Fibroblast of lung (primary cell): ENCODE measurements around the gene PELO. TPM values are rescaled to one million over a fixed set of nuclear protein-coding genes. Genes with fewer than 3 reads are reported as not detected.

ENCODE experiments used
- DNase-seq, 2 donors: peaks; one replicate each; pipeline versions ENCODE4 v3.0.0 to v3.0.0-alpha.2; 2010; ENCODE audit warnings: low read depth in 2 of 2
- H2AFZ ChIP-seq: 2 replicates; pipeline ENCODE4 v1.5.1; 2012; ENCODE audit warnings: low read length, control low read depth, inconsistent platforms
- H3K27ac ChIP-seq: 2 replicates; pipeline ENCODE4 v1.5.1; 2011; ENCODE audit warnings: low read length, control low read depth; ENCODE audit not compliant: insufficient read depth
- H3K27me3 ChIP-seq: 2 replicates; pipeline ENCODE4 v1.5.1; 2011; ENCODE audit warnings: mild to moderate bottlenecking, low read length; ENCODE audit not compliant: control insufficient read depth, insufficient read depth
- H3K36me3 ChIP-seq: 2 replicates; pipeline ENCODE4 v1.5.1; 2011; ENCODE audit warnings: low read length; ENCODE audit not compliant: control insufficient read depth, insufficient read depth
- H3K4me1 ChIP-seq: 2 replicates; pipeline ENCODE4 v1.5.1; 2011; ENCODE audit warnings: low read length; ENCODE audit not compliant: control insufficient read depth, insufficient read depth; ENCODE audit errors: extremely low read depth
- H3K4me2 ChIP-seq: 2 replicates; pipeline ENCODE4 v1.5.1; 2011; ENCODE audit warnings: low read length, control low read depth; ENCODE audit not compliant: insufficient read depth; ENCODE audit errors: extremely low read depth
- H3K4me3 ChIP-seq, 4 experiments: fragments of 200-600 bp in 1 of 4; sonication (generic) in 1 of 4; replicated peaks in 1 of 4; 2 replicates each; pipeline ENCODE4 v1.5.1; 2011 to 2016; ENCODE audit warnings: low read length in 4 of 4, low read depth in 3 of 4, mild to moderate bottlenecking in 3 of 4, control low read depth in 2 of 4, inconsistent platforms in 1 of 4, mixed read lengths in 1 of 4; ENCODE audit not compliant: insufficient read depth in 1 of 4; ENCODE audit errors: control extremely low read depth in 1 of 4
- H3K79me2 ChIP-seq: 2 replicates; pipeline ENCODE4 v1.5.1; 2012; ENCODE audit warnings: mild to moderate bottlenecking, low read length, inconsistent platforms; ENCODE audit not compliant: control insufficient read depth, insufficient read depth
- H3K9ac ChIP-seq: 2 replicates; pipeline ENCODE4 v1.5.1; 2011; ENCODE audit warnings: mild to moderate bottlenecking, low read length, control low read depth; ENCODE audit not compliant: insufficient read depth
- H3K9me3 ChIP-seq: 2 replicates; pipeline ENCODE4 v1.5.1; 2012; ENCODE audit warnings: low read depth, low read length; ENCODE audit not compliant: control insufficient read depth, insufficient read depth
- H4K20me1 ChIP-seq: 2 replicates; pipeline ENCODE4 v1.5.1; 2011; ENCODE audit warnings: low read length; ENCODE audit not compliant: control insufficient read depth, insufficient read depth; ENCODE audit errors: extremely low read depth
- CTCF ChIP-seq, 2 donors: IDR thresholded peaks in 1 of 2; conservative IDR thresholded peaks in 1 of 2; 1 replicate in 1 of 2; 2 replicates in 1 of 2; pipeline ENCODE4 v1.5.1; 2011 to 2012; ENCODE audit warnings: low read length in 2 of 2, control low read depth in 1 of 2, inconsistent platforms in 1 of 2, low read depth in 1 of 2, mild to moderate bottlenecking in 1 of 2
- EZH2 ChIP-seq: IDR thresholded peaks from 2 replicates; pipeline ENCODE4 v1.5.1; 2012; ENCODE audit warnings: low read length, control low read depth, mild to moderate bottlenecking; ENCODE audit errors: missing control alignments
- polyA plus RNA-seq, 2 donors: library from polyadenylated mRNA; depleted of rRNA in 1 of 2; stranded (reverse) in 1 of 2; unstranded in 1 of 2; fragments of >200 nt; gene quantifications; 2 replicates each; pipeline ENCODE4 v1.2.1, GENCODE V29; 2011 to 2012; ENCODE audit warnings: missing spikeins in 1 of 2
- total RNA-seq: library from RNA; depleted of rRNA; stranded (reverse); fragments of >200 nt; gene quantifications from 2 replicates; pipeline ENCODE4 v1.2.1, GENCODE V29; 2014

PELO gene
- total and polyA plus RNA-seq, 2 donors (not counting 1 experiment from before 2014, with no cell fraction given), result 30.5 to 45.2 TPM

GRCh38 chr5:52783226-52783959 lies 4.3 kb upstream of the PELO start:
- peak; percentile 25 to 41 for DNase-seq
- no peak overlapping the region for H3K9ac ChIP-seq
- H3K4me1 ChIP-seq, result peaks cover 7% of the 10 kb centered on the region
- no peak overlapping the region for H3K4me3 ChIP-seq
- no peaks in the 10 kb centered on the region for H3K27me3 ChIP-seq
- H2AFZ ChIP-seq, result no peak overlapping the region
- peaks cover 2% of the 10 kb centered on the region for H3K79me2 ChIP-seq
- H3K27ac ChIP-seq, result no peak overlapping the region
- no peaks in the 10 kb centered on the region for H3K36me3 ChIP-seq
- H3K4me2 ChIP-seq, result no peak overlapping the region
- TF ChIP-seq EZH2 (no peak), CTCF (conservative IDR thresholded peaks at IDR 0.05 in 1 of 2, IDR thresholded peaks at IDR 0.05 in 1 of 2; ENCODE audit: low read depth in 1 of 2, low read length in 2 of 2) (no peak)
- no peaks in the 10 kb centered on the region for H3K9me3 ChIP-seq
- no peaks in the 10 kb centered on the region for H4K20me1 ChIP-seq

DNA sequence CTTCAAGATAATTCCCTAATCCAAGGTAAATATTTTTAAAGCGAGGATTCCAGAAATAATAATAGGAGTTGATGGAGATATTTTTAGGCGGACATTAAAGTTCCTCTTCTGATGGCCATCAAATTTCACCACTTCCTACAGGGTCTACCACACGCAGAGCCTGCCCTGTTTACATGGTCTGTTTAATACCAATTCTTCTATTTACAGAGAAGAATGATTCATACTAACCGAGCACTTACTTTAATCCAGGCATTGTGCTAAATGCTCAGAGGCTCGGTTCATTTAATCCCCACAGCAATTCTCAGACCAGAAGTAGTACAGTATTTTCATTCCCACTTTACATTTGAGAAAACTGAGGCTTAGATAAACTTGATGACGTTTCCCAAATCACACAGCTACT lies 3.0 kb upstream of the PELO start:
- no peak for TF ChIP-seq EZH2
- no peak for TF ChIP-seq CTCF (conservative IDR thresholded peaks at IDR 0.05 in 1 of 2, IDR thresholded peaks at IDR 0.05 in 1 of 2; ENCODE audit: low read depth in 1 of 2, low read length in 2 of 2)
- H3K9ac ChIP-seq, result no peak overlapping the region
- H2AFZ ChIP-seq, result no peak overlapping the region
- H3K36me3 ChIP-seq, result no peaks in the 10 kb centered on the region
- H3K79me2 ChIP-seq, result peaks cover 15% of the 10 kb centered on the region
- H3K27me3 ChIP-seq, result no peaks in the 10 kb centered on the region
- H3K4me1 ChIP-seq, result peaks cover 7% of the 10 kb centered on the region
- H4K20me1 ChIP-seq, result no peaks in the 10 kb centered on the region
- H3K4me3 ChIP-seq, result no peak overlapping the region
- H3K9me3 ChIP-seq, result no peaks in the 10 kb centered on the region
- H3K27ac ChIP-seq, result no peak overlapping the region
- no peak overlapping the region for H3K4me2 ChIP-seq
- no peak for DNase-seq

DNA sequence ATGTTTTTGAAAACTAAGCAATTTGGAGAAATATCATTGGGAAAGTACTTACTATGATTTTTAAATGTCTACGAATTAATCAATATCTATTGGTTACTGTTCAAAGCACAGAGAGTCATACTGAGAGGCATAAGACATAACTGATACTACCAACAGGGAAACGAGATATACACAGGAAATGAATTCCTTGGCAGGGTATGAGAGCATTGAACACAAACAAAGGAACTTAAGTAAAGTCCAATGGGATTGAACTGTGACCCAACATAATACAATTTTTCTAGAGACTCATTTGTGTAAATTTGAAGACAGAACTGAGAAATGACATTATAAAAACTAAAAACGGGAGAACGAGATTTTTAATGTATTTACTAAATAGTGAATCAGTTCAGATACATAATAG lies 1.3 kb upstream of the PELO start:
- no peak overlapping the region for H3K4me2 ChIP-seq
- no peak overlapping the region for H3K27ac ChIP-seq
- no peaks in the 10 kb centered on the region for H3K9me3 ChIP-seq
- no peaks in the 10 kb centered on the region for H4K20me1 ChIP-seq
- H3K4me1 ChIP-seq, result peaks cover 8% of the 10 kb centered on the region
- H3K9ac ChIP-seq, result no peak overlapping the region
- H3K36me3 ChIP-seq, result peaks cover 2% of the 10 kb centered on the region
- H3K4me3 ChIP-seq, result no peak overlapping the region
- no peaks in the 10 kb centered on the region for H3K27me3 ChIP-seq
- H2AFZ ChIP-seq, result no peak overlapping the region
- H3K79me2 ChIP-seq, result peaks cover 29% of the 10 kb centered on the region
- TF ChIP-seq EZH2, result no peak
- TF ChIP-seq CTCF (conservative IDR thresholded peaks at IDR 0.05 in 1 of 2, IDR thresholded peaks at IDR 0.05 in 1 of 2; ENCODE audit: low read depth in 1 of 2, low read length in 2 of 2), result no peak
- DNase-seq, result no peak
